ENCODE measurements around the gene MSANTD2. TPM values are rescaled to one million over a fixed set of nuclear protein-coding genes. Genes with fewer than 3 reads are reported as not detected.

The MSANTD2 gene
- total and polyA plus RNA-seq, 12 donors = 2.4 to 15.9 (median 3.4) TPM

DNA sequence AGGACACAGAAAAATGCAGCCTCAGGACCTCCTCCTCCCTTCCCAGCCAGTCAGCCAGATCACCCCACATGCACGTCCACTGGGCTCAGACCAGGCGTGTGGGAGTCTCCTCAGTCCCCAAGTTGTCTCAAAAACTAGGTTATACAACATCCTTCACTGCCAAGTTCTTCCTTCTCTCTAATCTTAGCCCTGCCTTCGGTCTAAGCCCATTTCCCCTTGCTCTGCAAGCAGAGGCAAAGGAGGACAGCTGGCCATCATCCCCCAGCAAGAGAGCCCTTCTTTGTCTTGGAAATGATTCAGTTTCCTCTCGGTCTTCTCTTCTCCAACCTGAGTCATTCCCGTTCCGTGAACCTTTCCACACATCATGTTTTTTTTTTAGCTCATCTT lies 74.5 kb downstream of the MSANTD2 start:
- peak overlapping the region in 7 of 10 donors; percentile 3 to 58 (median 40) for H3K27ac ChIP-seq
- TF ChIP-seq, protein P1, sequence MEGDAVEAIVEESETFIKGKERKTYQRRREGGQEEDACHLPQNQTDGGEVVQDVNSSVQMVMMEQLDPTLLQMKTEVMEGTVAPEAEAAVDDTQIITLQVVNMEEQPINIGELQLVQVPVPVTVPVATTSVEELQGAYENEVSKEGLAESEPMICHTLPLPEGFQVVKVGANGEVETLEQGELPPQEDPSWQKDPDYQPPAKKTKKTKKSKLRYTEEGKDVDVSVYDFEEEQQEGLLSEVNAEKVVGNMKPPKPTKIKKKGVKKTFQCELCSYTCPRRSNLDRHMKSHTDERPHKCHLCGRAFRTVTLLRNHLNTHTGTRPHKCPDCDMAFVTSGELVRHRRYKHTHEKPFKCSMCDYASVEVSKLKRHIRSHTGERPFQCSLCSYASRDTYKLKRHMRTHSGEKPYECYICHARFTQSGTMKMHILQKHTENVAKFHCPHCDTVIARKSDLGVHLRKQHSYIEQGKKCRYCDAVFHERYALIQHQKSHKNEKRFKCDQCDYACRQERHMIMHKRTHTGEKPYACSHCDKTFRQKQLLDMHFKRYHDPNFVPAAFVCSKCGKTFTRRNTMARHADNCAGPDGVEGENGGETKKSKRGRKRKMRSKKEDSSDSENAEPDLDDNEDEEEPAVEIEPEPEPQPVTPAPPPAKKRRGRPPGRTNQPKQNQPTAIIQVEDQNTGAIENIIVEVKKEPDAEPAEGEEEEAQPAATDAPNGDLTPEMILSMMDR (IDR thresholded peaks at IDR 0.05) = no peak
- 8 to 15% methylated on average over 6 of the region's 6 CpGs for WGBS, 2 donors

DNA sequence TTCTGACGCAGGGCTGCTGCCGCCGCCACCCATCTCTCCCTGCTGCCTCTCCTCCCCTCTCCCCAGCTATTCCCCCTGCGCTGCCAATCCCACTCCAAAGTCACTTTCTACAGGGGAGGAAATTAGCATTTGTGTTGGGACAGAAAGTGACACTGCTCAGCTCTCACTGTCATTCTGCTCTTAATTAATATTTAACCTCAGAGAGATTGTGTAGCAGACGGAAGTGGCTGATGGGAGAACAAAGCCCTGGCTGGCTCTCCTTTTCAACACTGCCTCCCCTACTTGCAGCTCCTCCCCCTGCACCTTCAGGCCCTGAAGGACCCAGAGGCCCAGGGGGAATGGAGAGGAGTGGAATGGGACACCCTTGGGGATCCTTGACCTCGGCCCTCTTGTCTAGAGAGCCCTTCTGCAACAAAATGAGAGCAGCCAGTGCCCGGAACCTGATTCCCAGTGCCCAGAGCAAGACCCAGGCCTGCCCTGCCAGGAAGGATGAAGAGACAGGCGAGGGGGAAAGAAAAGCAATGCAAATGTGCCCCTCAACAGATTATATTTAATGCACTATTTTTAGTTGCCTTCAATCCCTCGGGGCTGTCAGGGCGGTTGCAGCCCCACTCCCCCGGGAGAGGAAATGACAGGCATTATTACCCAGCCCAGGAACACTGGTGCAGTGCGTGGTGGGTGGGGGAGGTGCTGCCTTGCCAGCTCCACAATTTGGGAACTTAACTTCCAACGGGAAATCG lies 75.1 kb downstream of the MSANTD2 start:
- H3K4me1 ChIP-seq = peaks cover 0 to 34% (median 16%) of the 10 kb centered on the region in 9 donors
- peak overlapping the region in 1 of 10 donors; percentile 7 for H3K4me3 ChIP-seq
- H3K27ac ChIP-seq = peak overlapping the region in 7 of 10 donors; percentile 3 to 58 (median 40)
- H3K27me3 ChIP-seq = peaks cover 0 to 53% (median 34%) of the 10 kb centered on the region in 7 donors
- ATAC-seq (peak; percentile 22 to 72 (median 51)), DNase-seq (peak in 1 of 2 donors; percentile 33)
- WGBS, 2 donors = 23 to 30% methylated on average over 14 of the region's 14 CpGs
- TF ChIP-seq, protein P1 (IDR thresholded peaks at IDR 0.05) = no peak
- no peaks in the 10 kb centered on the region for H3K9me3 ChIP-seq
- H3K36me3 ChIP-seq = no peaks in the 10 kb centered on the region
- intact Hi-C loops (cut with DNase I) = loop anchor here in 3 of 10 donors (2.0 to 5.0 kb wide), 3 partner anchors 43 to 48 kb away; no protein-coding TSS in a partner anchor

More for the DNA sequence above, 74.5 kb downstream of the MSANTD2 start:
- intact Hi-C loops (cut with DNase I) = loop anchor here in 1 of 10 donors (2.0 kb wide), 1 partner anchor 49 kb away; no protein-coding TSS in a partner anchor
- DNase-seq (no peak), ATAC-seq (peak; percentile 34 to 77 (median 58))
- H3K36me3 ChIP-seq = no peaks in the 10 kb centered on the region
- peaks cover 0 to 48% (median 31%) of the 10 kb centered on the region in 7 donors for H3K27me3 ChIP-seq
- H3K9me3 ChIP-seq = no peaks in the 10 kb centered on the region
- H3K4me3 ChIP-seq = peak overlapping the region in 1 of 10 donors; percentile 7
- H3K4me1 ChIP-seq = peaks cover 0 to 34% (median 16%) of the 10 kb centered on the region in 9 donors

- Histone ChIP-seq H3K36me3 (no peaks in the 10 kb centered on the region), H3K4me3 (no peak overlapping the region), H3K4me1 (peaks cover 5 to 51% (median 26%) of the 10 kb centered on the region in 9 donors), H3K27me3 (peaks cover 0 to 67% (median 54%) of the 10 kb centered on the region in 7 donors), H3K9me3 (no peaks in the 10 kb centered on the region), H3K27ac (no peak overlapping the region)
- DNase-seq = no peak
- TF ChIP-seq, protein P1 (IDR thresholded peaks at IDR 0.05) = no peak
- intact Hi-C loops (cut with DNase I) = loop anchor here in 2 of 10 donors (5.0 kb wide), 2 partner anchors 40 to 45 kb away; no protein-coding TSS in a partner anchor
- ATAC-seq = no peak
- WGBS, 2 donors = 20 to 28% methylated on average over 6 of the region's 6 CpGs
These were observed 78.0 kb downstream of the MSANTD2 start for GRCh38 chr11:124722176-124722575.

DNA sequence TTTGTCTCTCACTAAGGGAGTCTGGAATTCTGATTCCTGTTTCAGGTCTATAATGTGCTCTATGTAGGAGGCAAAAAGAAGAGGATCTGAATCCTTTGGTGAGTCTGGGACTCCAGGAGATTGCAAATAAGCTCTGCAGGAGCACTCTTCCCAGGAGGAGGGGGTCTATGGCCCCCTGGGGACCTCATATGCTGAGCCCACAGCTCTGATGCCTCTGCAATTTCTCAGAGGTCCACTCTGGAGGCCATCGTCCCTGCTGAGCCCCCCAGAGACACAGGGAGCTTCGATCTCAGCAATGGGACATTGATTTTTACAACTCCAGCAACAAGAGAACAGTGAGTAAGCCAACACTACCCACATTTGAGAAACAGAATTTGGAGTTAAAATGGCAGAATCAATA lies 80.7 kb downstream of the MSANTD2 start:
- WGBS, 2 donors = 33 to 37% methylated on average over 2 of the region's 2 CpGs
- no peak for ATAC-seq
- peaks cover 0 to 80% (median 53%) of the 10 kb centered on the region in 7 donors for H3K27me3 ChIP-seq

More for the DNA sequence above, 80.7 kb downstream of the MSANTD2 start:
- TF ChIP-seq, protein P1 (IDR thresholded peaks at IDR 0.05) = no peak
- intact Hi-C loops (cut with DNase I) = loop anchor here in 1 of 10 donors (5.0 kb wide), 1 partner anchor 43 kb away; the partner anchor contains the start of gene ESAM
- Histone ChIP-seq H3K4me3 (no peak overlapping the region), H3K27ac (no peak overlapping the region), H3K4me1 (peaks cover 4 to 39% (median 15%) of the 10 kb centered on the region in 9 donors), H3K36me3 (no peaks in the 10 kb centered on the region), H3K9me3 (no peaks in the 10 kb centered on the region)
- DNase-seq = no peak
